Suprapubic skin (tissue), 4 donors: Measurements from ENCODE around the gene ASB8. TPM values are rescaled to one million over a fixed set of nuclear protein-coding genes. Genes with fewer than 3 reads are reported as not detected.
"Not testable (repeated sequence)": the region's sequence is repeated elsewhere in the genome, so short reads cannot be mapped to it uniquely, and the experiment has no call there.

Experiments
- DNase-seq, 2 donors: peaks; one replicate each; pipeline ENCODE4 v3.0.0-alpha.2; 2019; ENCODE audit warnings: low spot score in 2 of 2
- H3K27ac ChIP-seq: fragments of 200-600 bp; sonication (generic); one replicate; pipeline ENCODE4 v1.5.1; 2019
- H3K27me3 ChIP-seq: fragments of 200-600 bp; sonication (generic); one replicate; pipeline ENCODE4 v1.5.1; 2019
- H3K36me3 ChIP-seq: fragments of 200-600 bp; sonication (generic); one replicate; pipeline ENCODE4 v1.5.1; 2019
- H3K4me1 ChIP-seq: fragments of 200-600 bp; sonication (generic); one replicate; pipeline ENCODE4 v1.5.1; 2019
- H3K4me3 ChIP-seq: fragments of 200-600 bp; sonication (generic); one replicate; pipeline ENCODE4 v1.5.1; 2019; ENCODE audit warnings: mild to moderate bottlenecking
- H3K9me3 ChIP-seq: fragments of 200-600 bp; sonication (generic); one replicate; pipeline ENCODE4 v1.5.1; 2019
- EP300 ChIP-seq: sonication (generic); formaldehyde crosslinking; IDR thresholded peaks from one replicate; pipeline ENCODE4 v1.6.1; 2017; ENCODE audit warnings: antibody characterized with exemption
- POLR2A ChIP-seq, 2 donors: fragments of 450-650 bp; IDR thresholded peaks; one replicate each; pipeline ENCODE4 v1.6.1; 2017; ENCODE audit warnings: antibody characterized with exemption in 2 of 2, mild to moderate bottlenecking in 2 of 2, moderate library complexity in 2 of 2
- POLR2AphosphoS5 ChIP-seq, 3 donors: sonication (generic); formaldehyde crosslinking; IDR thresholded peaks; one replicate each; pipeline ENCODE4 v1.6.1; 2017; ENCODE audit warnings: antibody characterized with exemption in 3 of 3
- WGBS: methylation state at CpG from one replicate; pipeline ENCODE4 v1.1.5; 2018; 5-methylcytosine and 5-hydroxymethylcytosine counted together
- total RNA-seq, 4 donors: library from RNA; depleted of rRNA; stranded (reverse); fragments of >200 nt; gene quantifications; one replicate each; pipeline ENCODE4 v1.1.0, GENCODE V29; 2016
- TF ChIP-seq, protein P1 (sequence below), 2 donors: fragments of 200-600 bp in 1 of 2; fragments of 450-650 bp in 1 of 2; sonication (generic) in 1 of 2; IDR thresholded peaks; one replicate each; pipeline ENCODE4 v1.5.1; 2016 to 2019; ENCODE audit warnings: antibody characterized with exemption in 2 of 2, mild to moderate bottlenecking in 1 of 2, moderate library complexity in 1 of 2

Gene ASB8
- total RNA-seq, 4 donors from 2014 or later = 19.8 to 49.4 (median 23.6) TPM

DNA sequence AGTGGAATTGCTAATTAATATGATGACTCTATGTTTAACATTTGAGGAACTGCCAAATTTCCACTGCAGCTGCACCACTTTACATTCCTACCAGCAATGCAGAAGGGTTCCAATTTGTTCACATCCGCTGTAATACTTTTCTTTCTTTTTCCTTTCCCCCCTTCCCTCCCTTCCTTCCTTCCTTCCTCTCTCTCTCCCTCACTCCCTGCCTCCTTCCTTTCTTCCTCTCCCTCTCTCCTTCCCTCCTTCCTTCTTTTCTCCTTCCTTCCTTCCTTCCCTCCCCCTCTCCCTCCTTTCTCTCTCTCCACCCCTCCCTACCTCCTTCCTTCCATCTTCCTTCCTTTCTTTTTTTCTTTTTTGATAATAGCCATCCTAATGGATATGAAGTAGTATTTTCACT lies 41.4 kb downstream of the ASB8 start:
- TF ChIP-seq EP300 (no peak), POLR2A (IDR thresholded peaks at IDR 0.05) (no peak), POLR2AphosphoS5 (IDR thresholded peaks at IDR 0.05) (no peak)
- TF ChIP-seq, protein P1, sequence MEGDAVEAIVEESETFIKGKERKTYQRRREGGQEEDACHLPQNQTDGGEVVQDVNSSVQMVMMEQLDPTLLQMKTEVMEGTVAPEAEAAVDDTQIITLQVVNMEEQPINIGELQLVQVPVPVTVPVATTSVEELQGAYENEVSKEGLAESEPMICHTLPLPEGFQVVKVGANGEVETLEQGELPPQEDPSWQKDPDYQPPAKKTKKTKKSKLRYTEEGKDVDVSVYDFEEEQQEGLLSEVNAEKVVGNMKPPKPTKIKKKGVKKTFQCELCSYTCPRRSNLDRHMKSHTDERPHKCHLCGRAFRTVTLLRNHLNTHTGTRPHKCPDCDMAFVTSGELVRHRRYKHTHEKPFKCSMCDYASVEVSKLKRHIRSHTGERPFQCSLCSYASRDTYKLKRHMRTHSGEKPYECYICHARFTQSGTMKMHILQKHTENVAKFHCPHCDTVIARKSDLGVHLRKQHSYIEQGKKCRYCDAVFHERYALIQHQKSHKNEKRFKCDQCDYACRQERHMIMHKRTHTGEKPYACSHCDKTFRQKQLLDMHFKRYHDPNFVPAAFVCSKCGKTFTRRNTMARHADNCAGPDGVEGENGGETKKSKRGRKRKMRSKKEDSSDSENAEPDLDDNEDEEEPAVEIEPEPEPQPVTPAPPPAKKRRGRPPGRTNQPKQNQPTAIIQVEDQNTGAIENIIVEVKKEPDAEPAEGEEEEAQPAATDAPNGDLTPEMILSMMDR (IDR thresholded peaks at IDR 0.05) = no peak
- WGBS = 92% methylated on average over 1 of the region's 1 CpG
- no peaks in the 10 kb centered on the region for H3K9me3 ChIP-seq
- no peak overlapping the region for H3K4me3 ChIP-seq
- H3K27ac ChIP-seq = no peak overlapping the region
- no peak for DNase-seq
- H3K36me3 ChIP-seq = no peaks in the 10 kb centered on the region
- H3K27me3 ChIP-seq = peaks cover 11% of the 10 kb centered on the region
- peaks cover 14% of the 10 kb centered on the region for H3K4me1 ChIP-seq

DNA sequence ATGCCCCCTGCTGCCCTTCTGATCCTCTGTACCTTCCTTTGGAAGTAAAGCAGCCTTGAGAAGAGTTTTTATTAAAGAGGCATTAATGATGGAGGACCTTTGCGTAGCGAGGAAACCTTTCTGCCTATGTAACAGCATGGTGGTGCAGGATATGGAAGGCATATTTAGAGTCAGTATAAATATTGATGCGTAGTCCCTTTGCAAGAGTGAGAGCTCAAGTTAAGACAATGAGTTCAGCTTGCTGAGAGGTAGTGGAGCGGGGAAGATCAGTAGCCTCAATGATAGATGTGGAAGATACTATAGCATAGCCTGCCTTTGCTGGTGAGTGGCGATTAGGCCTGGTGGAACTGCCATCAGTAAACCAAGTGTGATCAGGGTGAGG lies 46.0 kb downstream of the ASB8 start:
- H3K36me3 ChIP-seq, H3K4me3 ChIP-seq, H3K27ac ChIP-seq, DNase-seq, H3K9me3 ChIP-seq, H3K4me1 ChIP-seq: not testable (repeated sequence)
- 96% methylated on average over 5 of the region's 5 CpGs for WGBS
- peaks cover 11% of the 10 kb centered on the region for H3K27me3 ChIP-seq

DNA sequence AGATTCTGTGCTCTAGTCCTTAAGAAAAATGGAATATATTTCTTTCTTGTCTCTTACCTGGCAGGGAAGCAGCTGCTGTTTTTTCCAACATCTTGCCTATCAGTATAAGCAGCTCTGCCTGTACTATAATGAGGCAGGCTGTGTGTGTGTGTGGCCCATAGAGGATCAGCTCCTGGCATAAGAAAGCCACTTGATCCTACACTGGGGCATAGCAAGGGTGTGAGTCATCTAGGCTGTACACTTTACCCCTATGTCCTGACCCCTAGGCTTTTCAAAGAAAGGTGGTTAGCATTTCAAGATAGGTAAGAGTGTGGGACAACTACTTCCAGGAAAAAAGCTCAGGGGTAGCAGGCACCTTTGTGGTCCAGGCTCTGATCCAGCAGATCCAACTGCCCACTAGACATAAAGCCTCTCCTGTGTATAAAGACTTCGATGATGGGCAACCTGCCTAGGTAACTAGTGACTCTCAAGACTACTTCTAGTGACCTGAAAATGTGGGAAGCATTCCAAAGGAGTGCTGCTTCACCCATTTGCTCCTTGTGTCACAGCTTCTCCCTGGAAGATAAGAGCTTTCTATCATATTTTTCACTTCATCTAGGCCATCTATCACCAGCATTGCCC lies 46.5 kb downstream of the ASB8 start:
- H3K4me1 ChIP-seq = peaks cover 9% of the 10 kb centered on the region
- H3K9me3 ChIP-seq = no peaks in the 10 kb centered on the region
- H3K4me3 ChIP-seq = no peak overlapping the region
- no peak for DNase-seq
- H3K27ac ChIP-seq = no peak overlapping the region
- no CpG with 5 or more reads among the region's 1 CpG for WGBS
- H3K27me3 ChIP-seq = peaks cover 11% of the 10 kb centered on the region
- H3K36me3 ChIP-seq = no peaks in the 10 kb centered on the region
- TF ChIP-seq EP300 (no peak), POLR2AphosphoS5 (IDR thresholded peaks at IDR 0.05) (no peak), POLR2A (IDR thresholded peaks at IDR 0.05) (no peak)
- TF ChIP-seq, protein P1 (IDR thresholded peaks at IDR 0.05) = no peak

DNA sequence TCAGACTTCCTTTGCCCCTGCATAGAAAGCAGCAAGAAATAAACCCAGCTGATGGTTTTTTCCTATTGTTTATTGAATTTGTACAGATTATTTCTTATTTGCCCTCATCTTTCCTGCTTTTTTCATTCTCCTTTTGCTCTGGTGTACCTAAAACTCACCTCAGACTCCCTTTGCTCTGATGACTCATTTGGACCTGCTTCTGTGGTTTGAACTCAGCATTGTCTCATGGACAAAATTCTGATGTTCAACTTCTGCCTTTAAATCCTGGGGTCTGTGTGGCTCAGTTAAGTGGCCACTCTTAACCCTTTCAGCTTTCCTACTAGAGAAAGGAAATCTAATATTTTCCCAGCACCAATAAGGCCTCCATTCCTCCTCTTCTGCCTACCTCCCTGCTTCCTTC lies 47.9 kb downstream of the ASB8 start:
- TF ChIP-seq, protein P1 (IDR thresholded peaks at IDR 0.05) = no peak
- no peak for TF ChIP-seq EP300
- no peak for TF ChIP-seq POLR2A (IDR thresholded peaks at IDR 0.05)
- no peak for TF ChIP-seq POLR2AphosphoS5 (IDR thresholded peaks at IDR 0.05)
- Histone ChIP-seq H3K27ac (no peak overlapping the region), H3K4me1 (peaks cover 18% of the 10 kb centered on the region), H3K9me3 (no peaks in the 10 kb centered on the region), H3K4me3 (no peak overlapping the region), H3K27me3 (peaks cover 8% of the 10 kb centered on the region), H3K36me3 (no peaks in the 10 kb centered on the region)
- DNase-seq = no peak

DNA sequence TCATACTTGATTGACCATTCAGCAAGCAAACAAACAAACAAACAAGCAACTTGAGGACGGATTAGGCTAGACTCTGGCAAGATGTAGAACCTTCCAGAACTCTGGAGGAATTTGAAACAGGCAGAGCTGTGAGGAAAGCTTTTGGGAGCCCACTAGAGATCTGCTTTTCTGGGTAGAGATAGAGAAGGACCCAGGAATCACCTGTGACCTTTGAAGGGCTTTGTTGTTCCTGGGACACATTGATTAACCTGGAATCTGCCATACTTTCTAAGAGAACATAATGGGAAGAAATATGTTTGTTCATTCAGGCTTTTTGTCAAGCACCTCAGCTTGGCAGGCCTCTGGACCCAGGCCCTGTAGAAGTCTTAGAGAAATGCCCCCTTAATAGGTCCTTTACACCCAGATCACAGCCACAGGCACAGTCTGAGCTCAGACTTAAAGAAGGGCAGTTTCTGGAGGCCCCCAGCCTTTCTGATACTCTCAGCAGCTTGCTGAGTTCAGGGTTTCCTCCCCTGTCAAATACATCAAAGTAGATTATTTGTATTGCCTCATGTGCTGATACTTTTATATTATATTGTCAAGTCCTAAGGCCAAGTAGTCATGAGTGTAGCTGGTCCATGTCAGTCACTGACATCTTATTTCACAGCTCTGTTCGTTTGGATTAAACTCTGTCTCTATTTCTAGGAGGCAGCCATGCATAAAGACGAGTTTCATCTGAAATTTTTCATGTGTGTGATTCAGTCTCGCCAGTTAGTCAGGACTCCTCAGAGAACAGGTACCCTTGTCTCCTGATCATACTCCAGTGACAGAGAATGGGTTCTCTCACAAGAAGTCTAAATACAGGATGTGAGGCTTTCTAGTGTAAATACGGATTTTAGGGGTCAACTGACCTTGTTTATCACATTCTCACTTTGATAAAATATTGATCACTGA lies 50.4 kb downstream of the ASB8 start:
- Histone ChIP-seq H3K4me1 (peaks cover 25% of the 10 kb centered on the region), H3K27me3 (no peaks in the 10 kb centered on the region), H3K4me3 (peak overlapping the region; percentile 93), H3K36me3 (no peaks in the 10 kb centered on the region), H3K9me3 (no peaks in the 10 kb centered on the region), H3K27ac (peak overlapping the region; percentile 95)
- DNase-seq = no peak
- TF ChIP-seq, protein P1 (IDR thresholded peaks at IDR 0.05) = no peak
- TF ChIP-seq EP300 (no peak), POLR2AphosphoS5 (IDR thresholded peaks at IDR 0.05) (no peak), POLR2A (IDR thresholded peaks at IDR 0.05) (no peak)
- WGBS = 72% methylated on average over 5 of the region's 5 CpGs
